ENCODE results near the gene PTPRA. TPM values are rescaled to one million over a fixed set of nuclear protein-coding genes. Genes with fewer than 3 reads are reported as not detected.
A peak's percentile ranks its signal among the peaks of the same experiment; 100 is the strongest.
"Not testable (repeated sequence)": the region's sequence is repeated elsewhere in the genome, so short reads cannot be mapped to it uniquely, and the experiment has no call there.

PTPRA gene
- total RNA-seq, 2 experiments from 2014 or later: 68.1 to 68.8 TPM

- not testable (repeated sequence) for H3K27me3 Mint-ChIP-seq; H3K9me3 Mint-ChIP-seq; ATAC-seq (ENCODE audit: low read depth); H3K4me3 Mint-ChIP-seq; H3K4me1 Mint-ChIP-seq; H3K27ac Mint-ChIP-seq; DNase-seq
- H3K36me3 Mint-ChIP-seq: peaks cover 21% of the 10 kb centered on the region
- POLR2A ChIA-PET: interaction anchor here (0.7 kb wide), 1 partner anchor 32 kb away, joined by 3 read pairs; no protein-coding TSS in a partner anchor
Measured at GRCh38 chr20:3015302-3015701, 142.0 kb downstream of the PTPRA start.

DNA sequence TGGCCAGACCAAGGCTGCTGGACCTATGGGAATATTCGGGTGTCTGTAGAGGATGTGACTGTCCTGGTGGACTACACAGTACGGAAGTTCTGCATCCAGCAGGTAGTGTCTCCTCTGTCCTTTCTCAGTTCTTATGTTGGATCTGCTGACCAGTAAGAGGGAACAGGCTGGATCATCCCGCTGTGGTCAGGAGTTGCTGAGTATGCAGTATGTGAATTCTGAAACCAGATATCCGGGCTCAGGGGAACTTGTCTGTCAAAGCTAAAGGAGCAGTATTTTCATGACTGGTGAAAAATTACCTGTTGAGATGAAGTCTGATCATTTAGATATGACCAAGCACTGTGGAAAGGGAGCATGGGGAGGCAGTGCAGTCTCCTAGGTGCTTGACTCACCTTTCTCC, 148.0 kb downstream of the PTPRA start:
- H3K4me3 Mint-ChIP-seq: no peak overlapping the region
- no peak overlapping the region for H3K27ac Mint-ChIP-seq
- ATAC-seq (ENCODE audit: low read depth): no peak
- H3K36me3 Mint-ChIP-seq: peaks cover 18% of the 10 kb centered on the region
- no peak for DNase-seq
- no peaks in the 10 kb centered on the region for H3K4me1 Mint-ChIP-seq
- POLR2A ChIA-PET: no interaction called here
- H3K9me3 Mint-ChIP-seq: no peaks in the 10 kb centered on the region
- H3K27me3 Mint-ChIP-seq: no peaks in the 10 kb centered on the region

- peaks cover 15% of the 10 kb centered on the region for H3K36me3 Mint-ChIP-seq
- H3K27ac Mint-ChIP-seq: no peak overlapping the region
- H3K27me3 Mint-ChIP-seq: no peaks in the 10 kb centered on the region
- POLR2A ChIA-PET: no interaction called here
- H3K4me3 Mint-ChIP-seq: no peak overlapping the region
- ATAC-seq (ENCODE audit: low read depth) (no peak), DNase-seq (no peak)
- H3K9me3 Mint-ChIP-seq: no peaks in the 10 kb centered on the region
- H3K4me1 Mint-ChIP-seq: no peaks in the 10 kb centered on the region
Measured at GRCh38 chr20:3021777-3022176, 148.5 kb downstream of the PTPRA start.

DNA sequence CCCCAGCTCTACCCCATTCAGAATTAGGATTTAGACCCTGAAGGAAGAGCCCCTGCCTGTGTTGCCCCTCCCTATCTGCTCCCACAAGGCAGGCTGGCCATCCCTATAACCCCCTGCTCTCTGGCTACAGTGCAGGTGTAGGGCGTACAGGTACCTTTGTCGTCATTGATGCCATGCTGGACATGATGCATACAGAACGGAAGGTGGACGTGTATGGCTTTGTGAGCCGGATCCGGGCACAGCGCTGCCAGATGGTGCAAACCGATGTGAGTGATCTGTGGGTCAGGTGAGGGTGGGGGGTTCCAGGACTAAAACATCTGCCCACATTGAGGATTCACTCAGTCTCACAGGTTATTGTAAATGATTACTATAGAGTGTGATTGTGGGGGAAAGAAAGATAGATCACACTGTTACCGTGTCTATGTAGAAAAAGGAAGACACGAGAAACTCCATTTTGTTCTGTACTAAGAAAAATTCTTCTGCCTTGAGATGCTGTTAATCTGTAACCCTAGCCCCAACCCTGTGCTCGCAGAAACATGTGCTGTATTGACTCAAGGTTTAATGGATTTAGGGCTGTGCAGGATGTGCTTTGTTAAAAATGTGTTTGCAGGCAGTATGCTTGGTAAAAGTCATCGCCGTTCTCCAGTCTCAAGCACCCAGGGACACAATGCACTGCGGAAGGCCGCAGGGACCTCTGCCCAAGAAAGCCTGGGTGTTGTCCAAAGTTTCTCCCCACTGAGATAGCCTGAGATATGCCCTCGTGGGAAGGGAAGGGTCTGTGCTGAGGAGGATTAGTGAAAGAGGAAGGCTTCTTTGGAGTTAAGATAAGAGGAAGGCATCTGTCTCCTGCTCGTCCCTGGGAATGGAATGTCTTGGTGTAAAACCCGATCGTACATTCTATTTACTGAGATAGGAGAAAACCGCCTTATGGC, 149.5 kb downstream of the PTPRA start:
- Mint-ChIP-seq H3K36me3 (peaks cover 18% of the 10 kb centered on the region), H3K27ac (peak overlapping the region; percentile 4)
- DNase-seq; H3K4me1 Mint-ChIP-seq; POLR2A ChIA-PET; ATAC-seq (ENCODE audit: low read depth); H3K9me3 Mint-ChIP-seq; H3K27me3 Mint-ChIP-seq; H3K4me3 Mint-ChIP-seq: not testable (repeated sequence)

- H3K4me1 Mint-ChIP-seq: no peaks in the 10 kb centered on the region
Measured at GRCh38 chr20:3027987-3028386, 154.7 kb downstream of the PTPRA start.

DNA sequence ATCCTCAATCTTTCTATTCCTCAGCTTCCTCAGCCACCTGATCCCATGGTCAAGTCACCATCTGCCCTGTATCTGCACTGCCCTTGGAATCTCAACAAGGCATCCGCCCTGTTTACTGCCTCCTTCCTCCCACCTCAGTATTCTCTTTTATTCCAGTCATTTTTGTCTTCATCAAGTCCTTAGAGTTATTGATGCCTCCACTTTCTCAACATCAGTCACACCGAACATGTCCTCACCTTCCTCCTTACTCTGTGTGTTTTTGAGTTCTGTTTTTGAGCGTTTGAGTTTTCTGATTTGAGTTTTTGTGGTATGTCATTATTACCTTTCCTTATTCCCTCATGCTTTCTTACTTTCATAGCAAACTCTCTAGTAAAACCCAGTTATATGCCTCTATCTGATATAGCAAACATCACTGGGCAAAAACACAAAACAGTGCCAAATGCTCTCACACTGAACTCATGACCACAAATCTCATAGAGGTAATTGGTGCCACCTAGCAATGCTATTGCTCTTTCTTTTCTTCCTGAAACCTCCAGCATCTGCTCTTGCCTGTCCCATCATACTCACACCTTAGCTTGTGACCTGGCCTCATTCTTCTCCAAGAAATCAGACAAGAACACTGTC, 158.4 kb downstream of the PTPRA start:
- Mint-ChIP-seq H3K27ac (no peak overlapping the region), H3K4me3 (no peak overlapping the region), H3K27me3 (no peaks in the 10 kb centered on the region), H3K9me3 (no peaks in the 10 kb centered on the region), H3K36me3 (peaks cover 26% of the 10 kb centered on the region), H3K4me1 (no peaks in the 10 kb centered on the region)
- ATAC-seq (ENCODE audit: low read depth): no peak
- POLR2A ChIA-PET: interaction anchor here (0.5 kb wide), 1 partner anchor 177 kb away, joined by 3 read pairs; no protein-coding TSS in a partner anchor
- DNase-seq: no peak

More at GRCh38 chr20:3027987-3028386, 154.7 kb downstream of the PTPRA start:
- POLR2A ChIA-PET: no interaction called here
- Mint-ChIP-seq H3K4me3 (no peak overlapping the region), H3K27me3 (no peaks in the 10 kb centered on the region), H3K9me3 (no peaks in the 10 kb centered on the region), H3K27ac (no peak overlapping the region), H3K36me3 (peaks cover 15% of the 10 kb centered on the region)
- ATAC-seq (ENCODE audit: low read depth) (no peak), DNase-seq (no peak)

DNA sequence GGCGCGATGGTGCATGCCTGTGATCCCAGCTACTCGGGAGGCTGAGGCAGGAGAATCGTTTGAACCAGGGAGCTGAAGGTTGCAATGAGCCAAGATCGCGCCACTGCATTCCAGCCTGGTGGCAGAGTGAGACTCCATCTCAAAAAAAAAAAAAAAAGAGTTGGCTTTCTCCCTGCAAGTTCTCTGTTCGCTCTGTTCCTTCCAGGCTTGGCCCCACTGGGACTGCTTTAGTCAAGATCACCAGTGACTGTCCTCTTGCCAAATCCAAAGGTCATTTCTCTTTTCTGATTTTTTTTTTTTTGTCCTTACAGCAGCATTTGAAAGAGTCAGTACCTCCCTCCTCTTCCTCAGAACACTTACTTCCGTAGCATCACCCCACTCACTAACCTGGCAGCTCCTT, 159.3 kb downstream of the PTPRA start:
- H3K36me3 Mint-ChIP-seq: peaks cover 18% of the 10 kb centered on the region
- H3K4me3 Mint-ChIP-seq: no peak overlapping the region
- ATAC-seq (ENCODE audit: low read depth) (no peak), DNase-seq (no peak)
- no peak overlapping the region for H3K27ac Mint-ChIP-seq
- POLR2A ChIA-PET: no interaction called here
- H3K27me3 Mint-ChIP-seq: no peaks in the 10 kb centered on the region
- H3K9me3 Mint-ChIP-seq: no peaks in the 10 kb centered on the region
- no peaks in the 10 kb centered on the region for H3K4me1 Mint-ChIP-seq

DNA sequence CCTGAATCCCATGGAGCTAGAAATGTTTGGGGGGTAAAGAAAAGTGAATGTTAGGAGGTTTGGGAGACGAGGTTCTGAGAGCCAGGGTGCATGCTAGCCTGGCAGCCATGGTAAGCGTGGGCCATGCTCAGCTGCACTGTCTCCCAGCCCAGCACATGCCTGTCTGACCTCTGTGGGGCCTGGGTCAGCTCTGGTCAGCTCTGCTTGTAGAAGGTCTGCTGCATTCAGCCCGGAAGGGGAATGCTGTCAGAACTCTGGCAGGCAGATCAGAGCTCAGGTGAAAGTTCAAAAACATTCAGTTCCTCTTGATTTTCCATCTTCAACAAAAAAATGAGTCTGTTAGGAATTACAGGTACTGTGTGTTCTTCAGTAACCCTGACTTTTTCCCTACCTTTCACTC, 164.4 kb downstream of the PTPRA start:
- Mint-ChIP-seq H3K36me3 (peaks cover 18% of the 10 kb centered on the region), H3K9me3 (no peaks in the 10 kb centered on the region)

DNA sequence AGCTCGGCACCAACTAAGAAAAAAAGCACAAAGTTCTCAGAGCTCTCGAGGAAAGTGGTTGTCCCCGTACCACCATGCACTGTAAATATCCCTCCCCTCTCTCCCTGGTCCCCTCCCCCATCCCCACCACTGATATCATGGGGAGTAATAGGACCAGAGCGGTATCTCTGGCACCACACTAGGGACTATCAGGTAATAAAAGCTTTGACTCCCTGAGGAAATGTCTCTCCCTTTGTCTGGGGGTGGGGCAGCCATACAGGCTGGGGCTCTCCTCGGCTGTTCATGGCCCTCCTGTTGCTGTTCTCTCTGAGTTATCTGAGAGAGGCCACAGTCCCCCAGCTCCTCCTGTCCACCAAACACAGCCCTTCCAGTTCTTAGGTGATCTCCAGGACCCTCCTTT, 165.2 kb downstream of the PTPRA start:
- DNase-seq (no peak), ATAC-seq (ENCODE audit: low read depth) (no peak)
- no peak overlapping the region for H3K27ac Mint-ChIP-seq
- no peaks in the 10 kb centered on the region for H3K27me3 Mint-ChIP-seq
- peaks cover 6% of the 10 kb centered on the region for H3K4me1 Mint-ChIP-seq
- no peaks in the 10 kb centered on the region for H3K9me3 Mint-ChIP-seq
- peaks cover 18% of the 10 kb centered on the region for H3K36me3 Mint-ChIP-seq
- POLR2A ChIA-PET: no interaction called here
- no peak overlapping the region for H3K4me3 Mint-ChIP-seq

More for the DNA sequence above, 164.4 kb downstream of the PTPRA start:
- DNase-seq (no peak), ATAC-seq (ENCODE audit: low read depth) (no peak)
- POLR2A ChIA-PET: no interaction called here
- no peak overlapping the region for H3K4me3 Mint-ChIP-seq
- peaks cover 6% of the 10 kb centered on the region for H3K4me1 Mint-ChIP-seq
- no peaks in the 10 kb centered on the region for H3K27me3 Mint-ChIP-seq
- no peak overlapping the region for H3K27ac Mint-ChIP-seq

DNA sequence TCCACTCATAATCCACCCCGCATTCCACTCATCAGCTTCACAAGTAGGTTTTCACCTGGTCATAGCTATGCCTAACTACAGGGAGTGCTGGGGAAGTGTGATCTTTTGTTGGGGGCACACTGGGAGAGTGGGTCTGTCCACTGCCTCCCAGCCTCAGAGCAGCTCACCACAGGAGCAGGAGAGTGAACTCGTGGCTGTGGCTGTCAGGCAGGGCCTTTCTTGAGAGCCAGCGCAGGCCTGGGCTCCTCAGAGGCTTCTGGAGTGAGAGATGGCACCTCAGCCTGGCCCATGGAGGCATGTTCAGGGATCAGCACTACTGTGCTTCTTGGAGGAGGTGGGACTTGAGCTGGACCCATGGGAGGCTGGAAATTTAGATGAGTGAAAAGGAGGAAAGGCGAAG, 166.1 kb downstream of the PTPRA start:
- Mint-ChIP-seq H3K27ac (peak overlapping the region; percentile 14), H3K27me3 (no peaks in the 10 kb centered on the region), H3K4me3 (no peak overlapping the region), H3K4me1 (peaks cover 6% of the 10 kb centered on the region), H3K9me3 (no peaks in the 10 kb centered on the region), H3K36me3 (peaks cover 17% of the 10 kb centered on the region)
- POLR2A ChIA-PET: no interaction called here
- no peak for DNase-seq
- no peak for ATAC-seq (ENCODE audit: low read depth)

DNA sequence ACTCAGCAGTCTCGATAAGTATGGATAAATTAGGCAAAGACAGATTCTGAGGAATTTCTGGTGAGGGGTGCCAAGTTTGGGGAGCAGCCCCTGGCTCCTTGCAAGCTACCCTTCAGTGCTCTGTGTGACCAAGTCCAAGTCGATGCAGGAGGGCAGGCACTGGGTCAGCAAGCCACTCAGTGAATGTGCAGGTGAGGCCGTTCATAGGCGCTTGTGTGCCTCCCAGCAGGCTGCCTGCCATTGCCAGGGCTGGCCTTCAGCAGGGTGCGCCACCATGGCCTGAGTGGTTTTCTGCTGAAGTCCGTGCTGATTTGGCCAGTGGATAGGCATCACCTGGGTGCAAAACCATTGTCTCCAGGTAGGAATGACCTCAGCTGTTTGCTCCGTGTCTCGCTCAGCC, 166.8 kb downstream of the PTPRA start:
- peaks cover 8% of the 10 kb centered on the region for H3K4me1 Mint-ChIP-seq
- no peak for ATAC-seq (ENCODE audit: low read depth)
- no peaks in the 10 kb centered on the region for H3K27me3 Mint-ChIP-seq
- POLR2A ChIA-PET: no interaction called here
- peaks cover 13% of the 10 kb centered on the region for H3K36me3 Mint-ChIP-seq
- DNase-seq: no peak
- H3K4me3 Mint-ChIP-seq: no peak overlapping the region
- H3K27ac Mint-ChIP-seq: peak overlapping the region; percentile 17
- H3K9me3 Mint-ChIP-seq: no peaks in the 10 kb centered on the region

DNA sequence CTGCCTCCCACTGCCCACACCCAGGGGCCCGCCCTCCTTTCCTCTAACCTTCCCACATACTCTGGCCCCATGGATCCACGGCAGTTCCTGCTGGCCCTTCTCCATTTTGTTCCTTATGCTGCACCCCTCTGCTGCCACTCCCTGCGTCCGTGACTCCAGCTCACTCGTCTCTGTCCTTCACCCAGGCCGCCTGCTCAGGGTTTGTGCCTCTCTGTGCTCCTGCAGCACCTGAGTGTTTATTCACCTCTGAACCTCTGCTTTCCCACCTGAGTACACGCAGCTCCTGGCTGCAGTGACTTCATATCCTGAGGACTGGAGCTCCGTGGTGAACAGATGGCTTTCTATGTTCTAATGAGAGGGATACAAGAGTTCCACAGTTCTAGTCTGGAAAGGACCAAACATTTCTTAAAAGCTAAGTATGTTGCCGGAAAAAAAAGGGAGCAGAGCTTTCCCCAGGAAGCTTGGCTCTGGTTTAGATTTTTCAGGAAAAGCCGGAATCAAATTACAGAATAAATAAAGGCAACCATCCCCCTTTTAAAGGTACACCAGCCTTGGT, 168.7 kb downstream of the PTPRA start:
- Mint-ChIP-seq H3K27ac (peak overlapping the region; percentile 71), H3K27me3 (no peaks in the 10 kb centered on the region), H3K4me1 (peaks cover 16% of the 10 kb centered on the region), H3K36me3 (peaks cover 10% of the 10 kb centered on the region), H3K4me3 (no peak overlapping the region), H3K9me3 (no peaks in the 10 kb centered on the region)
- POLR2A ChIA-PET: no interaction called here
- no peak for ATAC-seq (ENCODE audit: low read depth)
- no peak for DNase-seq

- Mint-ChIP-seq H3K27ac (no peak overlapping the region), H3K9me3 (no peaks in the 10 kb centered on the region), H3K27me3 (no peaks in the 10 kb centered on the region), H3K4me1 (peaks cover 18% of the 10 kb centered on the region), H3K36me3 (peaks cover 11% of the 10 kb centered on the region), H3K4me3 (no peak overlapping the region)
- POLR2A ChIA-PET: no interaction called here
- ATAC-seq (ENCODE audit: low read depth) (no peak), DNase-seq (no peak)
Measured at GRCh38 chr20:3042625-3043024, 169.3 kb downstream of the PTPRA start.

Measured in activated naive CD8-positive, alpha-beta T cell treated with anti-CD3 and anti-CD28 coated beads, Interleukin-2, amount 10 ng/mL, durations not matched to agents 7 days and 5 days (primary cell).